Measurements from ENCODE around the gene ZNF662. TPM values are rescaled to one million over a fixed set of nuclear protein-coding genes. Genes with fewer than 3 reads are reported as not detected.

Gene ZNF662
- total and polyA plus RNA-seq, 2 of the 13 experiments (the other 11 are each of a cell fraction or from before 2014, with no cell fraction given): not detected

- TF ChIP-seq, protein P1, sequence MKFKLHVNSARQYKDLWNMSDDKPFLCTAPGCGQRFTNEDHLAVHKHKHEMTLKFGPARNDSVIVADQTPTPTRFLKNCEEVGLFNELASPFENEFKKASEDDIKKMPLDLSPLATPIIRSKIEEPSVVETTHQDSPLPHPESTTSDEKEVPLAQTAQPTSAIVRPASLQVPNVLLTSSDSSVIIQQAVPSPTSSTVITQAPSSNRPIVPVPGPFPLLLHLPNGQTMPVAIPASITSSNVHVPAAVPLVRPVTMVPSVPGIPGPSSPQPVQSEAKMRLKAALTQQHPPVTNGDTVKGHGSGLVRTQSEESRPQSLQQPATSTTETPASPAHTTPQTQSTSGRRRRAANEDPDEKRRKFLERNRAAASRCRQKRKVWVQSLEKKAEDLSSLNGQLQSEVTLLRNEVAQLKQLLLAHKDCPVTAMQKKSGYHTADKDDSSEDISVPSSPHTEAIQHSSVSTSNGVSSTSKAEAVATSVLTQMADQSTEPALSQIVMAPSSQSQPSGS (CRISPR knock-in tag; IDR thresholded peaks at IDR 0.05): peak; percentile 36; the same call in 1 of the 2 replicates
- peak; percentile 48; the same call in 1 of the 2 replicates for TF ChIP-seq TARDBP (CRISPR knock-in tag; IDR thresholded peaks at IDR 0.05)
- no peak for TF ChIP-seq GTF3A (CRISPR knock-in tag; conservative IDR thresholded peaks at IDR 0.05)
- TF ChIP-seq ZNF558 (CRISPR knock-in tag; IDR thresholded peaks at IDR 0.05; ENCODE audit: borderline replicate concordance): no peak
- TF ChIP-seq HCFC1 (IDR thresholded peaks at IDR 0.05; ENCODE audit: low read depth, low read length): no peak
- TF ChIP-seq, protein P2, sequence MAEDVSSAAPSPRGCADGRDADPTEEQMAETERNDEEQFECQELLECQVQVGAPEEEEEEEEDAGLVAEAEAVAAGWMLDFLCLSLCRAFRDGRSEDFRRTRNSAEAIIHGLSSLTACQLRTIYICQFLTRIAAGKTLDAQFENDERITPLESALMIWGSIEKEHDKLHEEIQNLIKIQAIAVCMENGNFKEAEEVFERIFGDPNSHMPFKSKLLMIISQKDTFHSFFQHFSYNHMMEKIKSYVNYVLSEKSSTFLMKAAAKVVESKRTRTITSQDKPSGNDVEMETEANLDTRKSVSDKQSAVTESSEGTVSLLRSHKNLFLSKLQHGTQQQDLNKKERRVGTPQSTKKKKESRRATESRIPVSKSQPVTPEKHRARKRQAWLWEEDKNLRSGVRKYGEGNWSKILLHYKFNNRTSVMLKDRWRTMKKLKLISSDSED (CRISPR knock-in tag; IDR thresholded peaks at IDR 0.05): no peak
- peak; percentile 66; the same call in 1 of the 2 replicates for TF ChIP-seq KDM5B (CRISPR knock-in tag; IDR thresholded peaks at IDR 0.05; ENCODE audit: borderline replicate concordance)
- TF ChIP-seq NFIB (CRISPR knock-in tag; IDR thresholded peaks at IDR 0.05; ENCODE audit: borderline replicate concordance): no peak
- no peak for TF ChIP-seq NFAT5 (CRISPR knock-in tag; IDR thresholded peaks at IDR 0.05)
- TF ChIP-seq ZNF225 (CRISPR knock-in tag; IDR thresholded peaks at IDR 0.05): no peak
- TF ChIP-seq NKX3-1 (CRISPR knock-in tag; IDR thresholded peaks at IDR 0.05): no peak
- TF ChIP-seq REPIN1 (CRISPR knock-in tag; IDR thresholded peaks at IDR 0.05; ENCODE audit: borderline replicate concordance, low read depth): peak; percentile 81; the same call in 1 of the 2 replicates
- 0 out of 2 replicates have a peak, but pooled peaks have one; percentile 29 for TF ChIP-seq ZNF292 (CRISPR knock-in tag; IDR thresholded peaks at IDR 0.05; ENCODE audit: borderline replicate concordance, low read depth)
- TF ChIP-seq CCAR2 (optimal IDR thresholded peaks at IDR 0.05; ENCODE audit: low read depth, low read length): no peak
- TF ChIP-seq, protein P3, sequence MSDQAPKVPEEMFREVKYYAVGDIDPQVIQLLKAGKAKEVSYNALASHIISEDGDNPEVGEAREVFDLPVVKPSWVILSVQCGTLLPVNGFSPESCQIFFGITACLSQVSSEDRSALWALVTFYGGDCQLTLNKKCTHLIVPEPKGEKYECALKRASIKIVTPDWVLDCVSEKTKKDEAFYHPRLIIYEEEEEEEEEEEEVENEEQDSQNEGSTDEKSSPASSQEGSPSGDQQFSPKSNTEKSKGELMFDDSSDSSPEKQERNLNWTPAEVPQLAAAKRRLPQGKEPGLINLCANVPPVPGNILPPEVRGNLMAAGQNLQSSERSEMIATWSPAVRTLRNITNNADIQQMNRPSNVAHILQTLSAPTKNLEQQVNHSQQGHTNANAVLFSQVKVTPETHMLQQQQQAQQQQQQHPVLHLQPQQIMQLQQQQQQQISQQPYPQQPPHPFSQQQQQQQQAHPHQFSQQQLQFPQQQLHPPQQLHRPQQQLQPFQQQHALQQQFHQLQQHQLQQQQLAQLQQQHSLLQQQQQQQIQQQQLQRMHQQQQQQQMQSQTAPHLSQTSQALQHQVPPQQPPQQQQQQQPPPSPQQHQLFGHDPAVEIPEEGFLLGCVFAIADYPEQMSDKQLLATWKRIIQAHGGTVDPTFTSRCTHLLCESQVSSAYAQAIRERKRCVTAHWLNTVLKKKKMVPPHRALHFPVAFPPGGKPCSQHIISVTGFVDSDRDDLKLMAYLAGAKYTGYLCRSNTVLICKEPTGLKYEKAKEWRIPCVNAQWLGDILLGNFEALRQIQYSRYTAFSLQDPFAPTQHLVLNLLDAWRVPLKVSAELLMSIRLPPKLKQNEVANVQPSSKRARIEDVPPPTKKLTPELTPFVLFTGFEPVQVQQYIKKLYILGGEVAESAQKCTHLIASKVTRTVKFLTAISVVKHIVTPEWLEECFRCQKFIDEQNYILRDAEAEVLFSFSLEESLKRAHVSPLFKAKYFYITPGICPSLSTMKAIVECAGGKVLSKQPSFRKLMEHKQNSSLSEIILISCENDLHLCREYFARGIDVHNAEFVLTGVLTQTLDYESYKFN (CRISPR knock-in tag; conservative IDR thresholded peaks at IDR 0.05): no peak
- TF ChIP-seq ZSCAN30 (CRISPR knock-in tag; IDR thresholded peaks at IDR 0.05): 0 out of 2 replicates have a peak, but pooled peaks have one; percentile 22
- no peak for TF ChIP-seq MAF1 (CRISPR knock-in tag; IDR thresholded peaks at IDR 0.05; ENCODE audit: borderline replicate concordance)
These were observed 25.1 kb upstream of the ZNF662 start (continued) for GRCh38 chr3:42880601-42881451.
